Activated T-cell treated with anti-CD3 and anti-CD28 coated beads, Interleukin-2, amount 50 U/mL, for 72 hours (primary cell): ENCODE data around the gene PRELID2. TPM values are rescaled to one million over a fixed set of nuclear protein-coding genes. Genes with fewer than 3 reads are reported as not detected.
"Not testable (repeated sequence)": the region's sequence is repeated elsewhere in the genome, so short reads cannot be mapped to it uniquely, and the experiment has no call there.

Experiments
- ATAC-seq, 2 donors: fragments of 150-1000 bp; cut with Tn5 transposase; replicated peaks in 1 of 2; 2 replicates each; pipeline ENCODE4 v1.10.0; 2021; ENCODE audit warnings: moderate library complexity in 2 of 2, mild to moderate bottlenecking in 1 of 2
- DNase-seq, 2 donors: peaks; one replicate each; pipeline ENCODE4 v3.0.0; 2021 to 2022; ENCODE audit warnings: mixed read lengths in 1 of 2
- H3K27ac Mint-ChIP-seq: one replicate; pipeline ENCODE4 v1.8.0; 2022; ENCODE audit warnings: mild to moderate bottlenecking, moderate library complexity, mixed read lengths
- H3K27me3 Mint-ChIP-seq: one replicate; pipeline ENCODE4 v1.8.0; 2022; ENCODE audit warnings: low read depth, mixed read lengths
- H3K36me3 Mint-ChIP-seq, 2 donors: one replicate each; pipeline ENCODE4 v1.8.0; 2022; ENCODE audit warnings: mixed read lengths in 2 of 2, mild to moderate bottlenecking in 1 of 2; ENCODE audit not compliant: insufficient read depth in 2 of 2
- H3K4me1 Mint-ChIP-seq: one replicate; pipeline ENCODE4 v1.8.0; 2022; ENCODE audit warnings: low read depth, mixed read lengths
- H3K4me3 Mint-ChIP-seq, 2 donors: one replicate each; pipeline ENCODE4 v1.8.0; 2022; ENCODE audit warnings: mild to moderate bottlenecking in 2 of 2, mixed read lengths in 2 of 2, moderate library complexity in 2 of 2
- H3K9me3 Mint-ChIP-seq, 2 donors: one replicate each; pipeline ENCODE4 v1.8.0; 2022; ENCODE audit warnings: mixed read lengths in 2 of 2
- total RNA-seq, 2 donors: library from RNA; stranded (reverse); gene quantifications; one replicate each; pipeline ENCODE4 v1.2.3, GENCODE V29; 2022

PRELID2 gene
- total RNA-seq = 1 to 10 TPM; 2.3 to 4.6 TPM

GRCh38 chr5:145834917-145835847 lies at the start of gene PRELID2:
Gene PRELID2 (minus strand): TSS chr5:145835342. CDS start chr5:145835251, 91 bp downstream.
- Mint-ChIP-seq H3K27me3 (peaks cover 21% of the 10 kb centered on the region), H3K36me3 (no peaks in the 10 kb centered on the region), H3K4me1 (peaks cover 11% of the 10 kb centered on the region), H3K4me3 (peak within 1 kb of the TSS; percentile 74 to 79), H3K9me3 (no peaks in the 10 kb centered on the region), H3K27ac (no peak within 1 kb of the TSS)
- peak; percentile 72 to 77 for DNase-seq
- ATAC-seq = peak; percentile 90 to 94

GRCh38 chr5:145874765-145875164 lies 39.6 kb upstream of the PRELID2 start:
- Mint-ChIP-seq H3K27ac (no peak overlapping the region), H3K36me3 (no peaks in the 10 kb centered on the region), H3K9me3 (peaks cover 2 to 6% of the 10 kb centered on the region in 2 donors), H3K4me3 (no peak overlapping the region), H3K27me3 (peaks cover 45% of the 10 kb centered on the region), H3K4me1 (no peaks in the 10 kb centered on the region)
- ATAC-seq (no peak), DNase-seq (no peak)

GRCh38 chr5:145872914-145873313 lies 37.8 kb upstream of the PRELID2 start, which contains the start of gene GRXCR2:
Gene GRXCR2 (minus strand): TSS chr5:145873014. CDS start chr5:145872968, 46 bp downstream.
- no peaks in the 10 kb centered on the region for H3K4me1 Mint-ChIP-seq
- ATAC-seq = no peak
- H3K36me3 Mint-ChIP-seq = no peaks in the 10 kb centered on the region
- no peak within 1 kb of the TSS for H3K27ac Mint-ChIP-seq
- no peak within 1 kb of the TSS for H3K4me3 Mint-ChIP-seq
- peaks cover 2 to 3% of the 10 kb centered on the region in 2 donors for H3K9me3 Mint-ChIP-seq
- no peak for DNase-seq
- H3K27me3 Mint-ChIP-seq = peaks cover 34% of the 10 kb centered on the region

GRCh38 chr5:145872486-145872885 lies 37.3 kb upstream of the PRELID2 start:
- ATAC-seq (no peak), DNase-seq (no peak)
- H3K36me3 Mint-ChIP-seq = no peaks in the 10 kb centered on the region
- no peaks in the 10 kb centered on the region for H3K4me1 Mint-ChIP-seq
- peaks cover 34% of the 10 kb centered on the region for H3K27me3 Mint-ChIP-seq
- H3K27ac Mint-ChIP-seq = no peak overlapping the region
- peaks cover 2 to 3% of the 10 kb centered on the region in 2 donors for H3K9me3 Mint-ChIP-seq
- no peak overlapping the region for H3K4me3 Mint-ChIP-seq

- no peak for ATAC-seq
- no peak overlapping the region for H3K27ac Mint-ChIP-seq
- DNase-seq = no peak
- H3K4me3 Mint-ChIP-seq = no peak overlapping the region
- H3K4me1 Mint-ChIP-seq = no peaks in the 10 kb centered on the region
- H3K9me3 Mint-ChIP-seq = peaks cover 2 to 3% of the 10 kb centered on the region in 2 donors
- H3K36me3 Mint-ChIP-seq = no peaks in the 10 kb centered on the region
- peaks cover 31% of the 10 kb centered on the region for H3K27me3 Mint-ChIP-seq
Observed at GRCh38 chr5:145869753-145870152, 34.6 kb upstream of the PRELID2 start.

GRCh38 chr5:145867806-145868205 lies 32.7 kb upstream of the PRELID2 start:
- Mint-ChIP-seq H3K27me3 (peaks cover 18% of the 10 kb centered on the region), H3K4me3 (no peak overlapping the region), H3K9me3 (peaks cover 2 to 3% of the 10 kb centered on the region in 2 donors), H3K4me1 (no peaks in the 10 kb centered on the region), H3K36me3 (no peaks in the 10 kb centered on the region), H3K27ac (no peak overlapping the region)
- DNase-seq (no peak), ATAC-seq (no peak)

GRCh38 chr5:145864432-145864831 lies 29.3 kb upstream of the PRELID2 start:
- not testable (repeated sequence) for ATAC-seq, H3K9me3 Mint-ChIP-seq, H3K4me1 Mint-ChIP-seq

GRCh38 chr5:145863003-145863402 lies 27.9 kb upstream of the PRELID2 start:
- H3K27me3 Mint-ChIP-seq = peaks cover 16% of the 10 kb centered on the region
- H3K4me1 Mint-ChIP-seq = no peaks in the 10 kb centered on the region
- no peaks in the 10 kb centered on the region for H3K9me3 Mint-ChIP-seq
- DNase-seq = no peak
- H3K27ac Mint-ChIP-seq = no peak overlapping the region
- H3K36me3 Mint-ChIP-seq = no peaks in the 10 kb centered on the region
- no peak overlapping the region for H3K4me3 Mint-ChIP-seq
- no peak for ATAC-seq

More at GRCh38 chr5:145864432-145864831, 29.3 kb upstream of the PRELID2 start:
- DNase-seq, H3K4me3 Mint-ChIP-seq, H3K36me3 Mint-ChIP-seq, H3K27ac Mint-ChIP-seq: not testable (repeated sequence)
- peaks cover 21% of the 10 kb centered on the region for H3K27me3 Mint-ChIP-seq

- Mint-ChIP-seq H3K9me3 (no peaks in the 10 kb centered on the region), H3K36me3 (no peaks in the 10 kb centered on the region), H3K27me3 (peaks cover 17% of the 10 kb centered on the region), H3K4me3 (no peak overlapping the region), H3K4me1 (peaks cover 8% of the 10 kb centered on the region), H3K27ac (no peak overlapping the region)
- DNase-seq (no peak), ATAC-seq (no peak)
Observed at GRCh38 chr5:145859897-145860296, 24.8 kb upstream of the PRELID2 start.

- H3K9me3 Mint-ChIP-seq = no peaks in the 10 kb centered on the region
- peaks cover 15% of the 10 kb centered on the region for H3K27me3 Mint-ChIP-seq
- H3K27ac Mint-ChIP-seq = no peak overlapping the region
- no peaks in the 10 kb centered on the region for H3K36me3 Mint-ChIP-seq
- no peak overlapping the region for H3K4me3 Mint-ChIP-seq
- DNase-seq = no peak
- ATAC-seq = no peak
- H3K4me1 Mint-ChIP-seq = peaks cover 8% of the 10 kb centered on the region
Observed at GRCh38 chr5:145859453-145859852, 24.3 kb upstream of the PRELID2 start.

- no peaks in the 10 kb centered on the region for H3K36me3 Mint-ChIP-seq
Observed at GRCh38 chr5:145858959-145859358, 23.8 kb upstream of the PRELID2 start.

GRCh38 chr5:145856285-145856818 lies 21.2 kb upstream of the PRELID2 start:
- peaks cover 13% of the 10 kb centered on the region for H3K27me3 Mint-ChIP-seq
- DNase-seq (peak; percentile 42 to 47), ATAC-seq (peak; percentile 86 to 89)
- no peaks in the 10 kb centered on the region for H3K36me3 Mint-ChIP-seq
- no peaks in the 10 kb centered on the region for H3K9me3 Mint-ChIP-seq
- no peak overlapping the region for H3K27ac Mint-ChIP-seq
- H3K4me3 Mint-ChIP-seq = peak overlapping the region; percentile 39 to 47
- H3K4me1 Mint-ChIP-seq = peaks cover 8% of the 10 kb centered on the region

More at GRCh38 chr5:145858959-145859358, 23.8 kb upstream of the PRELID2 start:
- H3K9me3 Mint-ChIP-seq = no peaks in the 10 kb centered on the region
- no peak overlapping the region for H3K27ac Mint-ChIP-seq
- no peak overlapping the region for H3K4me3 Mint-ChIP-seq
- ATAC-seq (no peak), DNase-seq (no peak)
- H3K27me3 Mint-ChIP-seq = peaks cover 15% of the 10 kb centered on the region
- H3K4me1 Mint-ChIP-seq = peaks cover 8% of the 10 kb centered on the region

- H3K36me3 Mint-ChIP-seq = no peaks in the 10 kb centered on the region
- H3K27me3 Mint-ChIP-seq = peaks cover 7% of the 10 kb centered on the region
Observed at GRCh38 chr5:145855763-145856267, 20.7 kb upstream of the PRELID2 start.

More at GRCh38 chr5:145855763-145856267, 20.7 kb upstream of the PRELID2 start:
- H3K4me1 Mint-ChIP-seq = peaks cover 8% of the 10 kb centered on the region
- no peak for ATAC-seq
- DNase-seq = no peak
- peak overlapping the region in 1 of 2 donors; percentile 11 for H3K4me3 Mint-ChIP-seq
- H3K27ac Mint-ChIP-seq = no peak overlapping the region
- H3K9me3 Mint-ChIP-seq = no peaks in the 10 kb centered on the region
